Esophagus squamous epithelium (tissue), 4 donors: Measurements from ENCODE around the gene SAP30L.

ENCODE experiments used
- CTCF ChIP-seq, 6 experiments: fragments of 450-650 bp in 4 of 6; fragments of 200-600 bp in 2 of 6; sonication (generic) in 2 of 6; IDR thresholded peaks; one replicate each; pipeline ENCODE4 v1.5.1; 2016 to 2019; ENCODE audit warnings: antibody characterized with exemption in 6 of 6, mild to moderate bottlenecking in 4 of 6, moderate library complexity in 4 of 6
- POLR2A ChIP-seq, 4 donors: fragments of 450-650 bp; IDR thresholded peaks; one replicate each; pipeline ENCODE4 v1.6.1; 2017; ENCODE audit warnings: antibody characterized with exemption in 4 of 4, mild to moderate bottlenecking in 4 of 4, moderate library complexity in 3 of 4

- TF ChIP-seq CTCF (IDR thresholded peaks at IDR 0.05): no peak
- no peak for TF ChIP-seq POLR2A (IDR thresholded peaks at IDR 0.05)
These were observed 60.4 kb downstream of the SAP30L start for GRCh38 chr5:154506049-154506715.
